NCI-H460 (cell line): Measurements from ENCODE around the gene PLEKHM1. TPM values are rescaled to one million over a fixed set of nuclear protein-coding genes. Genes with fewer than 3 reads are reported as not detected.
A peak's percentile ranks its signal among the peaks of the same experiment; 100 is the strongest.
"Not testable (repeated sequence)": the region's sequence is repeated elsewhere in the genome, so short reads cannot be mapped to it uniquely, and the experiment has no call there.

Experiments
- DNase-seq: peaks from one replicate; pipeline ENCODE4 v3.0.0-alpha.2; 2016; ENCODE audit warnings: low read depth; ENCODE audit errors: extremely low read depth
- polyA plus RNA-seq: library from polyadenylated mRNA; depleted of rRNA; stranded (reverse); fragments of >200 nt; gene quantifications from 2 replicates; pipeline ENCODE4 v1.2.3, GENCODE V29; 2014; cell fraction: nucleus; rRNA removed
- total RNA-seq: library from RNA; depleted of rRNA; stranded (reverse); fragments of >200 nt; shearing (Covaris generic); gene quantifications from 2 replicates; pipeline ENCODE4 v1.2.3, GENCODE V29; 2014; rRNA removed

PLEKHM1 gene
- total RNA-seq = 8.1 and 9.7 TPM in 2 replicates
- 5.9 and 121 TPM in 2 replicates for polyA plus RNA-seq

GRCh38 chr17:45490615-45491433 is at the start of gene PLEKHM1:
PLEKHM1 (minus strand) TSS chr17:45490721; CDS start chr17:45482484, 8,237 bp downstream.
- DNase-seq = peak; percentile 68

- DNase-seq = not testable (repeated sequence)
These were observed 47.6 kb upstream of the PLEKHM1 start for GRCh38 chr17:45538168-45538567.

GRCh38 chr17:45506072-45506471 is 15.6 kb upstream of the PLEKHM1 start:
- not testable (repeated sequence) for DNase-seq

GRCh38 chr17:45505183-45505582 is 14.7 kb upstream of the PLEKHM1 start:
- DNase-seq = not testable (repeated sequence)

GRCh38 chr17:45501092-45501707 is 10.7 kb upstream of the PLEKHM1 start:
- DNase-seq = not testable (repeated sequence)

GRCh38 chr17:45500478-45500877 is 10.0 kb upstream of the PLEKHM1 start:
- not testable (repeated sequence) for DNase-seq

- not testable (repeated sequence) for DNase-seq
These were observed 8.7 kb upstream of the PLEKHM1 start for GRCh38 chr17:45499208-45499607.

- not testable (repeated sequence) for DNase-seq
These were observed 7.9 kb upstream of the PLEKHM1 start for GRCh38 chr17:45498377-45498776.

- not testable (repeated sequence) for DNase-seq
These were observed 6.9 kb upstream of the PLEKHM1 start for GRCh38 chr17:45497449-45497848.

- not testable (repeated sequence) for DNase-seq
These were observed 6.0 kb upstream of the PLEKHM1 start for GRCh38 chr17:45496507-45496906.

- not testable (repeated sequence) for DNase-seq
These were observed 4.0 kb upstream of the PLEKHM1 start for GRCh38 chr17:45494556-45494955.

- not testable (repeated sequence) for DNase-seq
These were observed 1.6 kb upstream of the PLEKHM1 start for GRCh38 chr17:45492156-45492555.

- DNase-seq = not testable (repeated sequence)
These were observed 323 bp downstream of the PLEKHM1 start for GRCh38 chr17:45490198-45490597.

GRCh38 chr17:45487704-45488103 is 2.8 kb downstream of the PLEKHM1 start:
- peak; percentile 73 for DNase-seq

- not testable (repeated sequence) for DNase-seq
These were observed 6.8 kb downstream of the PLEKHM1 start for GRCh38 chr17:45483591-45484216.

GRCh38 chr17:45483177-45483576 is 7.3 kb downstream of the PLEKHM1 start:
- not testable (repeated sequence) for DNase-seq

- not testable (repeated sequence) for DNase-seq
These were observed 8.2 kb downstream of the PLEKHM1 start for GRCh38 chr17:45482317-45482716.

GRCh38 chr17:45475436-45475835 is 15.1 kb downstream of the PLEKHM1 start:
- DNase-seq = not testable (repeated sequence)

GRCh38 chr17:45472249-45472648 is 18.3 kb downstream of the PLEKHM1 start:
- DNase-seq = not testable (repeated sequence)

GRCh38 chr17:45469204-45469563 is 21.3 kb downstream of the PLEKHM1 start:
- DNase-seq = not testable (repeated sequence)
